HepG2 (cell line): ENCODE results near the gene RHBDD2. TPM values are rescaled to one million over a fixed set of nuclear protein-coding genes. Genes with fewer than 3 reads are reported as not detected.

Experiments
- ADNP ChIP-seq: sonication (generic); formaldehyde crosslinking; IDR thresholded peaks from 2 replicates; pipeline ENCODE4 v1.4.0; 2020; ENCODE audit warnings: missing genetic modification reagents
- BCLAF1 ChIP-seq: fragments of 450-650 bp; IDR thresholded peaks from 2 replicates; pipeline ENCODE4 v1.6.1; 2017; ENCODE audit warnings: mild to moderate bottlenecking
- CHD4 ChIP-seq: fragments of 200-600 bp; sonication (generic); IDR thresholded peaks from 2 replicates; pipeline ENCODE4 v1.7.0; 2017; ENCODE audit warnings: mild to moderate bottlenecking, low read length, borderline replicate concordance
- FOSL2 ChIP-seq: sonication (generic); formaldehyde crosslinking; IDR thresholded peaks from 2 replicates; pipeline ENCODE4 v1.4.0; 2020; ENCODE audit warnings: missing genetic modification reagents
- NFATC3 ChIP-seq: sonication (generic); formaldehyde crosslinking; IDR thresholded peaks from 2 replicates; pipeline ENCODE4 v1.5.1; 2020; ENCODE audit warnings: mild to moderate bottlenecking, missing genetic modification reagents
- RBM22 ChIP-seq: fragments of 200-400 bp; formaldehyde crosslinking; optimal IDR thresholded peaks from 2 replicates; pipeline ENCODE3; 2017; ENCODE audit warnings: mild to moderate bottlenecking, low read length, moderate library complexity
- SETDB1 ChIP-seq: sonication (generic); formaldehyde crosslinking; IDR thresholded peaks from 2 replicates; pipeline ENCODE4 v1.5.1; 2020; ENCODE audit warnings: missing genetic modification reagents, mild to moderate bottlenecking, borderline replicate concordance
- ZBTB10 ChIP-seq: sonication (generic); formaldehyde crosslinking; IDR thresholded peaks from 2 replicates; pipeline ENCODE4 v1.4.0; 2020; ENCODE audit warnings: missing genetic modification reagents, borderline replicate concordance
- ZBTB21 ChIP-seq: sonication (generic); formaldehyde crosslinking; IDR thresholded peaks from 2 replicates; pipeline ENCODE4 v1.4.0; 2020; ENCODE audit warnings: missing genetic modification reagents
- ZBTB43 ChIP-seq: sonication (generic); formaldehyde crosslinking; conservative IDR thresholded peaks from 2 replicates; pipeline ENCODE4 v1.4.0; 2020; ENCODE audit warnings: missing genetic modification reagents
- ZNF335 ChIP-seq: sonication (generic); formaldehyde crosslinking; IDR thresholded peaks from 2 replicates; pipeline ENCODE4 v1.4.0; 2020; ENCODE audit warnings: missing genetic modification reagents
- ZNF432 ChIP-seq: sonication (generic); formaldehyde crosslinking; IDR thresholded peaks from 2 replicates; pipeline ENCODE4 v1.5.0; 2020; ENCODE audit warnings: missing genetic modification reagents, mild to moderate bottlenecking, borderline replicate concordance
- ZNF615 ChIP-seq: sonication (generic); formaldehyde crosslinking; IDR thresholded peaks from 2 replicates; pipeline ENCODE4 v1.5.0; 2020; ENCODE audit warnings: mild to moderate bottlenecking, missing genetic modification reagents, borderline replicate concordance
- polyA plus RNA-seq, 8 experiments: library from polyadenylated mRNA; depleted of rRNA in 3 of 8; stranded (reverse) in 7 of 8; unstranded in 1 of 8; fragments of >200 nt; fragmentation: Illumina TruSeq in 4 of 8; extraction: Trizol in 4 of 8; gene quantifications; 2 replicates each; pipeline versions ENCODE4 v1.2.1 to v1.2.3, GENCODE V29; 2011 to 2016; ENCODE audit warnings: low read depth in 4 of 8, missing spikeins in 1 of 8, mixed read lengths in 1 of 8; ENCODE audit not compliant: insufficient read depth in 1 of 8
- total RNA-seq, 5 experiments: library from RNA; depleted of rRNA; stranded (reverse); fragments of >200 nt; fragmentation: Illumina TruSeq; extraction: Trizol; gene quantifications; 2 replicates each; pipeline ENCODE4 v1.2.3, GENCODE V29; 2016; ENCODE audit warnings: low read depth in 1 of 5

RHBDD2 gene
- total and polyA plus RNA-seq, 2 of the 13 experiments (the other 11 are each of a cell fraction or from before 2014, with no cell fraction given), result 23.1 to 26.4 TPM

- no peak for TF ChIP-seq SETDB1 (CRISPR knock-in tag)
- no peak for TF ChIP-seq CHD4
- TF ChIP-seq ZNF432, result no peak
- no peak for TF ChIP-seq BCLAF1
- 0 out of 2 replicates have a peak, but pooled peaks have one; percentile 26 for TF ChIP-seq ZBTB43 (CRISPR knock-in tag)
- no peak; the same call in 1 of the 2 replicates for TF ChIP-seq FOSL2
- no peak for TF ChIP-seq ZBTB10 (CRISPR knock-in tag)
- no peak for TF ChIP-seq ZBTB21 (CRISPR knock-in tag)
- TF ChIP-seq ZNF335, result peak; percentile 42; the same call in 1 of the 2 replicates
- TF ChIP-seq ZNF615 (CRISPR knock-in tag), result no peak
- no peak for TF ChIP-seq RBM22
- TF ChIP-seq ADNP (CRISPR knock-in tag), result no peak
- 0 out of 2 replicates have a peak, but pooled peaks have one; percentile 26 for TF ChIP-seq NFATC3 (CRISPR knock-in tag)
Measured at GRCh38 chr7:75878769-75879611, at the start of gene RHBDD2 (continued).
